Liver (tissue), 9 donors: ENCODE data around the gene AVPR1A. TPM values are rescaled to one million over a fixed set of nuclear protein-coding genes. Genes with fewer than 3 reads are reported as not detected.

Experiments
- DNase-seq: peaks from one replicate; pipeline ENCODE4 v3.0.0-alpha.2; 2017; ENCODE audit warnings: low spot score
- H3K27ac ChIP-seq, 2 donors: one replicate each; pipeline ENCODE4 v1.7.0; 2013; ENCODE audit warnings: inconsistent platforms in 2 of 2, low read length in 2 of 2, control low read depth in 1 of 2, low read depth in 1 of 2, mild to moderate bottlenecking in 1 of 2
- H3K27me3 ChIP-seq, 4 donors: one replicate each; pipeline versions ENCODE4 v1.6.1 to v1.7.0; 2013; ENCODE audit warnings: low read length in 3 of 4, inconsistent platforms in 1 of 4, mild to moderate bottlenecking in 1 of 4, moderate library complexity in 1 of 4; ENCODE audit not compliant: control insufficient read depth in 4 of 4, insufficient read depth in 4 of 4
- H3K36me3 ChIP-seq, 4 donors: one replicate each; pipeline versions ENCODE4 v1.6.1 to v1.7.0; 2013; ENCODE audit warnings: low read length in 3 of 4, mild to moderate bottlenecking in 3 of 4, low read depth in 1 of 4, moderate library complexity in 1 of 4; ENCODE audit not compliant: control insufficient read depth in 4 of 4, insufficient read depth in 3 of 4
- H3K4me1 ChIP-seq, 4 donors: one replicate each; pipeline versions ENCODE4 v1.6.1 to v1.7.0; 2013; ENCODE audit warnings: low read length in 3 of 4, mild to moderate bottlenecking in 3 of 4, moderate library complexity in 1 of 4; ENCODE audit not compliant: control insufficient read depth in 4 of 4, insufficient read depth in 4 of 4
- H3K4me3 ChIP-seq, 3 donors: one replicate each; pipeline versions ENCODE4 v1.6.1 to v1.7.0; 2013; ENCODE audit warnings: low read length in 3 of 3, control low read depth in 1 of 3, low read depth in 1 of 3, mild to moderate bottlenecking in 1 of 3
- H3K9ac ChIP-seq, 2 donors: one replicate each; pipeline ENCODE4 v1.7.0; 2013; ENCODE audit warnings: low read length in 2 of 2, mild to moderate bottlenecking in 2 of 2, moderate library complexity in 2 of 2, control low read depth in 1 of 2, low read depth in 1 of 2
- H3K9me3 ChIP-seq, 4 donors: one replicate each; pipeline versions ENCODE4 v1.6.1 to v1.7.0; 2013; ENCODE audit warnings: low read length in 3 of 4; ENCODE audit not compliant: control insufficient read depth in 4 of 4
- EGR1 ChIP-seq, 2 donors: IDR thresholded peaks; 2 replicates each; pipeline ENCODE4 v1.6.1; 2016 to 2018; ENCODE audit warnings: antibody characterized with exemption in 2 of 2, low read depth in 2 of 2
- FOXA1 ChIP-seq: IDR thresholded peaks from 2 replicates; pipeline ENCODE4 v1.6.1; 2016; ENCODE audit warnings: antibody characterized with exemption
- FOXA2 ChIP-seq: IDR thresholded peaks from 2 replicates; pipeline ENCODE4 v1.6.1; 2016; ENCODE audit warnings: antibody characterized with exemption
- GABPA ChIP-seq, 2 donors: IDR thresholded peaks in 1 of 2; conservative IDR thresholded peaks in 1 of 2; 2 replicates each; pipeline ENCODE4 v1.6.1; 2016; ENCODE audit warnings: antibody characterized with exemption in 2 of 2, mild to moderate bottlenecking in 1 of 2, moderate library complexity in 1 of 2
- HNF4A ChIP-seq, 2 donors: conservative IDR thresholded peaks; 2 replicates each; pipeline ENCODE4 v1.6.1; 2016; ENCODE audit warnings: antibody characterized with exemption in 2 of 2, mild to moderate bottlenecking in 2 of 2
- HNF4G ChIP-seq: IDR thresholded peaks from 2 replicates; pipeline ENCODE4 v1.6.1; 2016; ENCODE audit warnings: antibody characterized with exemption
- JUND ChIP-seq, 2 donors: IDR thresholded peaks; 2 replicates each; pipeline ENCODE4 v1.6.1; 2016; ENCODE audit warnings: antibody characterized with exemption in 2 of 2
- NR2F2 ChIP-seq: IDR thresholded peaks from 2 replicates; pipeline ENCODE4 v1.6.1; 2016; ENCODE audit warnings: antibody characterized with exemption
- RAD21 ChIP-seq, 2 donors: IDR thresholded peaks; 2 replicates each; pipeline ENCODE4 v1.6.1; 2016; ENCODE audit warnings: antibody characterized with exemption in 2 of 2, mild to moderate bottlenecking in 2 of 2
- RXRA ChIP-seq, 2 donors: IDR thresholded peaks; 2 replicates each; pipeline ENCODE4 v1.6.1; 2017 to 2018; ENCODE audit warnings: antibody characterized with exemption in 2 of 2, mild to moderate bottlenecking in 1 of 2
- SP1 ChIP-seq: IDR thresholded peaks from 2 replicates; pipeline ENCODE4 v1.6.1; 2018; ENCODE audit warnings: antibody characterized with exemption, mild to moderate bottlenecking
- TAF1 ChIP-seq: conservative IDR thresholded peaks from 2 replicates; pipeline ENCODE4 v1.6.1; 2016; ENCODE audit warnings: antibody characterized with exemption, mild to moderate bottlenecking
- YY1 ChIP-seq: IDR thresholded peaks from 2 replicates; pipeline ENCODE4 v1.6.1; 2016; ENCODE audit warnings: antibody characterized with exemption, mild to moderate bottlenecking
- WGBS: extraction: QIAGEN DNeasy Blood & Tissue Kit; methylation state at CpG from one replicate; pipeline ENCODE4 v1.1.7; 2013; 5-methylcytosine and 5-hydroxymethylcytosine counted together
- polyA plus RNA-seq, 2 donors: library from polyadenylated mRNA; stranded (reverse) in 1 of 2; unstranded in 1 of 2; fragments of 200-250 nt in 1 of 2; fragments of >200 nt in 1 of 2; fragmentation: Nextera tagmentation in 1 of 2; extraction: Ambion mirVana in 1 of 2; gene quantifications; one replicate each; pipeline versions ENCODE4 v1.2.1 to v1.2.3, GENCODE V29; 2013 to 2015
- total RNA-seq, 2 donors: library from RNA; depleted of rRNA; stranded (reverse); fragments of >200 nt; gene quantifications; one replicate each; pipeline ENCODE4 v1.2.3, GENCODE V29; 2014
- TF ChIP-seq, protein P1 (sequence below): fragments of 150-350 bp; IDR thresholded peaks from 2 replicates; pipeline ENCODE4 v1.5.1; 2017; ENCODE audit warnings: improper control_type of control experiment, low read depth, low read length; ENCODE audit not compliant: missing input control
- TF ChIP-seq, protein P2 (sequence below): IDR thresholded peaks from 2 replicates; pipeline ENCODE4 v1.6.1; 2016; ENCODE audit warnings: antibody characterized with exemption
- TF ChIP-seq, protein P3 (sequence below): IDR thresholded peaks from 2 replicates; pipeline ENCODE4 v1.6.1; 2016; ENCODE audit warnings: antibody characterized with exemption
- TF ChIP-seq, protein P4 (sequence below): IDR thresholded peaks from 2 replicates; pipeline ENCODE4 v1.6.1; 2016; ENCODE audit warnings: antibody characterized with exemption, mild to moderate bottlenecking
- TF ChIP-seq, protein P5 (sequence below): IDR thresholded peaks from 2 replicates; pipeline ENCODE4 v1.6.1; 2016; ENCODE audit warnings: antibody characterized with exemption
- donor health status: healthy.
- donor health status: healthy.
- donor health status: healthy.
- donor health status: healthy.
- donor health status: healthy.

AVPR1A gene
- total and polyA plus RNA-seq, 4 donors, result 0.19 to 233 (median 15.7) TPM

DNA sequence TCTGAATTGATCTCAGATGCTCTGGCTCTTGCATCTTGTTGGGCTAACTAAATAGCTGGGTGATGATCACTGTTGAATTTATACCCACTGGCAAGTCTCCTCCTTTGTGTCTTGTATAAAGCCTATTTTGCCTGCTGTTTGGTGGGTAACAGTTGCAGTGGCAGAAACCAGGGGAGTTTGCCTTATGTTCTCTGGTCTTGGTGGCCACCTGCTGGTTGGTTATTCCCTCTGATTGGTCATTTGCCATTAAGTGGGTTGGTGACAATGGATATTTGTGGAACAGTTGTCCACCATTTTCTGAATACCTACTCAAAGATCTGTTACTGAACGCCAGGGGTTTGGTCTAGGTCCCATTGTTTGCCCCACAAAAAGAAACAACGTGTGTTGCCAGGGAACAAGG lies 52.1 kb downstream of the AVPR1A start:
- no peaks in the 10 kb centered on the region for H3K27me3 ChIP-seq
- WGBS, result 74% methylated on average over 2 of the region's 2 CpGs
- no peak for DNase-seq
- TF ChIP-seq HNF4G, result no peak
- TF ChIP-seq SP1, result no peak
- peak; percentile 72 to 74 for TF ChIP-seq RAD21 (IDR thresholded peaks at IDR 0.05)
- TF ChIP-seq, protein P1, sequence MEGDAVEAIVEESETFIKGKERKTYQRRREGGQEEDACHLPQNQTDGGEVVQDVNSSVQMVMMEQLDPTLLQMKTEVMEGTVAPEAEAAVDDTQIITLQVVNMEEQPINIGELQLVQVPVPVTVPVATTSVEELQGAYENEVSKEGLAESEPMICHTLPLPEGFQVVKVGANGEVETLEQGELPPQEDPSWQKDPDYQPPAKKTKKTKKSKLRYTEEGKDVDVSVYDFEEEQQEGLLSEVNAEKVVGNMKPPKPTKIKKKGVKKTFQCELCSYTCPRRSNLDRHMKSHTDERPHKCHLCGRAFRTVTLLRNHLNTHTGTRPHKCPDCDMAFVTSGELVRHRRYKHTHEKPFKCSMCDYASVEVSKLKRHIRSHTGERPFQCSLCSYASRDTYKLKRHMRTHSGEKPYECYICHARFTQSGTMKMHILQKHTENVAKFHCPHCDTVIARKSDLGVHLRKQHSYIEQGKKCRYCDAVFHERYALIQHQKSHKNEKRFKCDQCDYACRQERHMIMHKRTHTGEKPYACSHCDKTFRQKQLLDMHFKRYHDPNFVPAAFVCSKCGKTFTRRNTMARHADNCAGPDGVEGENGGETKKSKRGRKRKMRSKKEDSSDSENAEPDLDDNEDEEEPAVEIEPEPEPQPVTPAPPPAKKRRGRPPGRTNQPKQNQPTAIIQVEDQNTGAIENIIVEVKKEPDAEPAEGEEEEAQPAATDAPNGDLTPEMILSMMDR, result peak; percentile 36
- H3K9ac ChIP-seq, result no peak overlapping the region
- no peaks in the 10 kb centered on the region for H3K36me3 ChIP-seq
- peaks cover 3 to 13% (median 10%) of the 10 kb centered on the region in 4 donors for H3K4me1 ChIP-seq
- H3K27ac ChIP-seq, result no peak overlapping the region
- no peak overlapping the region for H3K4me3 ChIP-seq
- H3K9me3 ChIP-seq, result no peaks in the 10 kb centered on the region

DNA sequence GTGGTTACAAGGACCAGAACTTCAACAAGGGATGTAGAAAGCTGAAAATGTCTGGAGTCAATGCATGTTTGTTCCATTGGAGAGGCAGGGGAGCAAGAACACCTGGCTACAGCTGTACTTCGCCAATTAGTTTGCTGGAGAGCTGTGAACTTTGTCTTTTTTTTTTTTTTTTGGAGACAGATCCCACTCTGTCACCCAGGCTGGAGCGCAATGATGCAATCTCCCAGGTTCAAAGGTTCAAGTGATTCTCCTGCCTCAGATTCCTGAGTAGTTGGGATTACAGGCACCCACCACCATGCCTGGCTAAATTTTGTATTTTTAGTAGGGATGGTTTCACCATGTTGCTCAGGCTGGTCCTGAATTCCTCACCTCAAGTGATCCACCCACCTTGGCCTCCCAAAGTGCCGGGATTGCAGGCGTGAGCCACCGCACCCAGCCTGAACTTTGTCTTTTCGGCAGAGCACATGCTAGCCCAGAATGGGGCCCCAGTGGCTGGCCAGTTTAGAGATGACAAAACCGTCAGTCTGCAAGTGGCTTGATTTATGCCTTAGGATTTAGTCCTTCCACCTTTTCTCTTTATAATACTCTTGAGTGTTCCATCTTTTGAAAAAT lies 55.5 kb downstream of the AVPR1A start:
- Histone ChIP-seq H3K9me3 (no peaks in the 10 kb centered on the region), H3K9ac (no peak overlapping the region), H3K4me1 (peaks cover 3 to 13% (median 10%) of the 10 kb centered on the region in 4 donors), H3K4me3 (no peak overlapping the region), H3K27ac (no peak overlapping the region), H3K27me3 (no peaks in the 10 kb centered on the region), H3K36me3 (no peaks in the 10 kb centered on the region)
- WGBS, result 55% methylated on average over 7 of the region's 7 CpGs
- TF ChIP-seq YY1 (peak; percentile 30), HNF4G (peak; percentile 17), FOXA1 (no peak), RXRA (IDR thresholded peaks at IDR 0.05) (peak; percentile 57 to 72), SP1 (peak; percentile 61), FOXA2 (no peak), RAD21 (IDR thresholded peaks at IDR 0.05) (peak; percentile 11 to 13), GABPA (IDR thresholded peaks at IDR 0.05 in 1 of 2, conservative IDR thresholded peaks at IDR 0.05 in 1 of 2) (no peak), NR2F2 (no peak), HNF4A (conservative IDR thresholded peaks at IDR 0.05) (peak; percentile 77 to 78), TAF1 (no peak), JUND (IDR thresholded peaks at IDR 0.05) (peak in 1 of 2 donors; percentile 38), EGR1 (IDR thresholded peaks at IDR 0.05; ENCODE audit: low read depth in 2 of 2) (no peak)
- TF ChIP-seq, protein P2, sequence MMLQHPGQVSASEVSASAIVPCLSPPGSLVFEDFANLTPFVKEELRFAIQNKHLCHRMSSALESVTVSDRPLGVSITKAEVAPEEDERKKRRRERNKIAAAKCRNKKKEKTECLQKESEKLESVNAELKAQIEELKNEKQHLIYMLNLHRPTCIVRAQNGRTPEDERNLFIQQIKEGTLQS, result no peak
- TF ChIP-seq, protein P3, sequence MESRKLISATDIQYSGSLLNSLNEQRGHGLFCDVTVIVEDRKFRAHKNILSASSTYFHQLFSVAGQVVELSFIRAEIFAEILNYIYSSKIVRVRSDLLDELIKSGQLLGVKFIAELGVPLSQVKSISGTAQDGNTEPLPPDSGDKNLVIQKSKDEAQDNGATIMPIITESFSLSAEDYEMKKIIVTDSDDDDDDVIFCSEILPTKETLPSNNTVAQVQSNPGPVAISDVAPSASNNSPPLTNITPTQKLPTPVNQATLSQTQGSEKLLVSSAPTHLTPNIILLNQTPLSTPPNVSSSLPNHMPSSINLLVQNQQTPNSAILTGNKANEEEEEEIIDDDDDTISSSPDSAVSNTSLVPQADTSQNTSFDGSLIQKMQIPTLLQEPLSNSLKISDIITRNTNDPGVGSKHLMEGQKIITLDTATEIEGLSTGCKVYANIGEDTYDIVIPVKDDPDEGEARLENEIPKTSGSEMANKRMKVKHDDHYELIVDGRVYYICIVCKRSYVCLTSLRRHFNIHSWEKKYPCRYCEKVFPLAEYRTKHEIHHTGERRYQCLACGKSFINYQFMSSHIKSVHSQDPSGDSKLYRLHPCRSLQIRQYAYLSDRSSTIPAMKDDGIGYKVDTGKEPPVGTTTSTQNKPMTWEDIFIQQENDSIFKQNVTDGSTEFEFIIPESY, result peak; percentile 25
- TF ChIP-seq, protein P4, sequence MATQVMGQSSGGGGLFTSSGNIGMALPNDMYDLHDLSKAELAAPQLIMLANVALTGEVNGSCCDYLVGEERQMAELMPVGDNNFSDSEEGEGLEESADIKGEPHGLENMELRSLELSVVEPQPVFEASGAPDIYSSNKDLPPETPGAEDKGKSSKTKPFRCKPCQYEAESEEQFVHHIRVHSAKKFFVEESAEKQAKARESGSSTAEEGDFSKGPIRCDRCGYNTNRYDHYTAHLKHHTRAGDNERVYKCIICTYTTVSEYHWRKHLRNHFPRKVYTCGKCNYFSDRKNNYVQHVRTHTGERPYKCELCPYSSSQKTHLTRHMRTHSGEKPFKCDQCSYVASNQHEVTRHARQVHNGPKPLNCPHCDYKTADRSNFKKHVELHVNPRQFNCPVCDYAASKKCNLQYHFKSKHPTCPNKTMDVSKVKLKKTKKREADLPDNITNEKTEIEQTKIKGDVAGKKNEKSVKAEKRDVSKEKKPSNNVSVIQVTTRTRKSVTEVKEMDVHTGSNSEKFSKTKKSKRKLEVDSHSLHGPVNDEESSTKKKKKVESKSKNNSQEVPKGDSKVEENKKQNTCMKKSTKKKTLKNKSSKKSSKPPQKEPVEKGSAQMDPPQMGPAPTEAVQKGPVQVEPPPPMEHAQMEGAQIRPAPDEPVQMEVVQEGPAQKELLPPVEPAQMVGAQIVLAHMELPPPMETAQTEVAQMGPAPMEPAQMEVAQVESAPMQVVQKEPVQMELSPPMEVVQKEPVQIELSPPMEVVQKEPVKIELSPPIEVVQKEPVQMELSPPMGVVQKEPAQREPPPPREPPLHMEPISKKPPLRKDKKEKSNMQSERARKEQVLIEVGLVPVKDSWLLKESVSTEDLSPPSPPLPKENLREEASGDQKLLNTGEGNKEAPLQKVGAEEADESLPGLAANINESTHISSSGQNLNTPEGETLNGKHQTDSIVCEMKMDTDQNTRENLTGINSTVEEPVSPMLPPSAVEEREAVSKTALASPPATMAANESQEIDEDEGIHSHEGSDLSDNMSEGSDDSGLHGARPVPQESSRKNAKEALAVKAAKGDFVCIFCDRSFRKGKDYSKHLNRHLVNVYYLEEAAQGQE, result no peak
- TF ChIP-seq, protein P5, sequence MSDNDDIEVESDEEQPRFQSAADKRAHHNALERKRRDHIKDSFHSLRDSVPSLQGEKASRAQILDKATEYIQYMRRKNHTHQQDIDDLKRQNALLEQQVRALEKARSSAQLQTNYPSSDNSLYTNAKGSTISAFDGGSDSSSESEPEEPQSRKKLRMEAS, result peak; percentile 29
- TF ChIP-seq, protein P1, result no peak
- no peak for DNase-seq
